Skin epidermis (tissue), 12 donors: Measurements from ENCODE around the gene SMIM38.

ENCODE experiments used
- H3K27ac ChIP-seq, 21 experiments: fragments of 200-600 bp; sonication (generic) in 11 of 21; one replicate each; pipeline ENCODE4 v1.5.0; 2020; ENCODE audit warnings: mild to moderate bottlenecking in 3 of 21, inconsistent platforms in 2 of 21, moderate library complexity in 2 of 21
- H3K4me3 ChIP-seq, 7 experiments: fragments of 200-600 bp; sonication (generic) in 2 of 7; one replicate each; pipeline ENCODE4 v1.5.0; 2020; ENCODE audit warnings: inconsistent platforms in 2 of 7, mild to moderate bottlenecking in 2 of 7, moderate library complexity in 1 of 7

The SMIM38 gene

DNA sequence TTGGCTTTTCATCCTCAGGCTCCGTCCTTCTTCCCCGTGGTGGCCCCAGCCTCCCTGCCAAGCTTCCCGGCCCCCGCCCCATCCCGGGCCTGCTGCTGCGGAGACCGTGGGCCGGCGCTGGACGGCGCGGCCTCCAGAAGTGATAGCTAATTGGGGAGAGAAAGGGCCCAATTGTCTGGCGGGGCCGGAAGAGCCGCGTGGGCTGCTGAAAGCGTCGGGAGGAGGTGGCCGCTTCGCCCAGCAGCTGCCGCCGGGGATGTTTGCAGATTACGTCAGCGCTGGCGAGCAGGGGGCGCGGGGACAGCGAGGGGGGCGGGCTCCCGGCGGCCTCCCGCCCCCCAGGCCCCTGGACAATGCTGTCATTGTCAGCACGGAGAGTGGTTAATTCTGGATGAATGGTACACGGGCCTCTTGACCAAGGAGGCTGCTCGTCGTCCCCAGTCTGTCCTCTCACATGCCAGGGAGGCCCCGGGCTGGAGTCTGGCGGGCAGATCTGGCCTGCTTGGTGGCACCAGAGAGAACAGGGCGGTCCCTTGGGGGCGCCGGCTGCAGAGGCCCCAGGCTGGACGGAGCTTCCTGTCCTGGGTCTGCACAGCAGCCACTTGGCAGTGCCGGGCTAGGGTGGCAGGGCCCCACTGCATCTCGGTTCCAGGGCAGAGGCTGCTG is 1.6 kb downstream of the SMIM38 start:
- Histone ChIP-seq H3K27ac (peak overlapping the region in 14 of 21 experiments; percentile 2 to 72 (median 18)), H3K4me3 (peak overlapping the region in 1 of 7 experiments; percentile 1)

GRCh38 chr11:69157822-69158231 is 2.1 kb downstream of the SMIM38 start:
- Histone ChIP-seq H3K4me3 (peak overlapping the region in 1 of 7 experiments; percentile 1), H3K27ac (peak overlapping the region in 10 of 21 experiments; percentile 2 to 72 (median 20))

GRCh38 chr11:69158301-69159149 is 2.8 kb downstream of the SMIM38 start:
- Histone ChIP-seq H3K4me3 (no peak overlapping the region), H3K27ac (no peak overlapping the region)

DNA sequence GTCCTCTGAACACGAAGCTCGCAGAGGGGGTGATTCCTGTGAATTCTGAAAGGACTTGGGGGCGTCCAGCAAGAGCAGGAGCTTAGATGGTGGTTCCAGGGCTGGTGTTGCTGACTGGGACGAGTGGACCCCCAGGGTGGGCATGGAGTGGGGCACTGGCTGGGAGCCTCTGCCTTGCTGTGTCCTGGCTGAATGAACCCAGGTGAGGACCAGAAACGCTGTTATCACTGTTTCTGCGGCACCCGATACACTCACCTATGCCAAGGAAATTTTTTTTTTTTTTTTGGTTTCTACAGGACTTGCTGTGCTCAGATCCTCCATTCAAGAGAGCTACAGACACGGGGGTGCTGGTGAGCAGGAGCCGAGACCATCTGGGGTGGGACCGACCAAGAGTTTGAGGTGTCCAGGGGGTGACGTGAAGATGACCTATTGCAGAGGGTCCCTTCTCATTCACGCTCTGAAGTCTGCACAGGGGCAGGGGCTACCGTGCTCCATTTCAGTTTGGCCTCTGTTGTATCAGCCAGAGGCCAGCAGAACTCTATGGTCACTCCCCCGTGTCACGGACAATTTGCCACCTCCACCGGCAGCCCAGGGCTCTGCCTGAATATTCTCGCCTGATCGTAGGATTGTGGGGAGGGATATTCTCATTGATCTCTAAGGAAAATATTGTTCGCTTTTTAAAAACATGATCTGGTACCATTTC is 3.6 kb downstream of the SMIM38 start:
- no peak overlapping the region for H3K27ac ChIP-seq
- H3K4me3 ChIP-seq = no peak overlapping the region

DNA sequence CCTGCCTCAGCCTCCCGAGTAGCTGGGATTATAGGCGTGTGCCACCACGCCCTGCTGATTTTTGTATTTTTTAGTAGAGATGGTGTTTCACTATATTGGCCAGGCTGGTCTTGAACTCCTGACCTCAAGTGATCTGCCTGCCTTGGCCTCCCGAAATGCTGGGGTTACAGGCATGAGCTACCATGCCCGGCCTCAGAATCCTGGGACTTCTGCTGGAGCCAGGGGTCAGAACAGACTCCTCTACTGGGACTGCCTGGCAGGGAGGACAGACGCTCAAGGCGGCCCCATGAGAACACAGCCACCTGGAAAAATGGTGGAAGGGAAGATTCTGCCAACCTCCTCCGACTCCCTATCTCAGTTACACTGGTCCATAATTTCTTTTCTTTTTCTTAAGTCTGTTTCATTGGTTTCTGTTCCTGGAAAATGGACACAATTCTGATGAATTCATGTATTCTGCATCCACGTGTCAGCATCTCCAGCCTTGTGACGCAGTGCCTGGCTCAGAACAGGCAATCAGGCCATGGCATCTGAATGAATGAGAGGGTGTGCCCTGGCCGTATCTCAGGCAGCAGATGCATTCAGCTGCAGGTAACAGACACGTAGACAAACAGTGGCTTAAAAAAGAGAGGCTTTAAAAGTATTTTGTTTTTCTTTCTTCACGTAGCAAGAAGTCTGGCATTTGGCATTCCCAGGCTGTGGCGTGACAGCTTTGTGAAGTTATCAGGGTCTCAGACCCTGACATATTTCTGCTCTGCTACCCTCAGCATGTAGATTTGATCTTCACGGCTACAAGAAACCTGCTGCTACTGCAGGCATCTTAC is 4.8 kb downstream of the SMIM38 start:
- H3K27ac ChIP-seq = no peak overlapping the region

DNA sequence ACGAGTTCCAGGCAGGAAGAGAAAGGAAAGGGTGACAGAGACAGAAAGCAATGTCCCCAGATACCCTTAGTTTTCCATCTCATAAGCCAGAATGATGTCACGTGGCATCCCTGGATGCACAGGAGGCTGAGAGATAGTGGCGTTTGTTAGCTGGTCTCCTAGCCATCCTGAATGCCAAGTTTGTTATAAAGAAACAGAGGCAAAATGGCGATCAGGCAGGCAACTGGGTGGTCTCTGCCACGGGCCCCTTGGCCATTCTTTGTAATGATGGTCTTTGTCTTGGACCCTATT is 5.3 kb downstream of the SMIM38 start:
- Histone ChIP-seq H3K4me3 (no peak overlapping the region), H3K27ac (no peak overlapping the region)

More for the DNA sequence above, 4.8 kb downstream of the SMIM38 start:
- no peak overlapping the region for H3K4me3 ChIP-seq

DNA sequence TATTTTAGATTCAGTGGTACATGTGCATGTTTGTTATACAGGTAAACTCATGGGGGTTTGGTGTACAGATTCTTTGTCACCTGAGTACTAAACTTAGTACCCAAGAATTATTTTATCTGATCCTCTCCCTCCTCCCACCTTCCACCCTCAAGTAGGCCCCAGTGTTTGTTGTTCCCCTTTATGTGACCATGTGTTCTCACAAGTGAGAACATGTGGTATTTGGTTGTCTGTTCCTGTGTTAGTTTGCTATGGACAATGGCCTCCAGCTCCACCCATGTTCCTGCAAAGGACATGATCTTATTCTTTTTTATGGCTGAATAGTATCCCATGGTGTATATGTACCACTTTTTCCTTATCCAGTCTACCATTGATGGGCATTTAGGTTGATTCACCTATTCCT is 6.8 kb downstream of the SMIM38 start:
- H3K4me3 ChIP-seq = no peak overlapping the region
- H3K27ac ChIP-seq = no peak overlapping the region

DNA sequence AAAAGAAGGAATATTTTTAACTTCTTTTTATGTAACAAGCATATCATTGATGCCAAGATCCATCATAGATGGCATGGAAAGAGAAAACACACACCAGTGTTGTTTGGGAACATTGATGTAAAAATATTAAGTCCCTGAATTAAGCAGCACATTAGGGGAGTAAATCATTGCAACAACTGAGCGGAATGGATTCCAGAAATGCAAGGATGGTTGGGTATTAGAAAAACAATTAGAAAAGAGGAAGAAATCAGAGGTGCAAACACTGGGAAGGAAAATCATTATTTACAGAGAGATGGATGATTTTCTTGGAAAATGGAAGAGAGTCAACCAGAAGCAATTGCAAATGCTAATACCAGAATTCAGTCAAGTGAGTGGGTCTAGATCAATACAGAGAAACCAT is 8.1 kb downstream of the SMIM38 start:
- H3K27ac ChIP-seq = no peak overlapping the region
- no peak overlapping the region for H3K4me3 ChIP-seq

DNA sequence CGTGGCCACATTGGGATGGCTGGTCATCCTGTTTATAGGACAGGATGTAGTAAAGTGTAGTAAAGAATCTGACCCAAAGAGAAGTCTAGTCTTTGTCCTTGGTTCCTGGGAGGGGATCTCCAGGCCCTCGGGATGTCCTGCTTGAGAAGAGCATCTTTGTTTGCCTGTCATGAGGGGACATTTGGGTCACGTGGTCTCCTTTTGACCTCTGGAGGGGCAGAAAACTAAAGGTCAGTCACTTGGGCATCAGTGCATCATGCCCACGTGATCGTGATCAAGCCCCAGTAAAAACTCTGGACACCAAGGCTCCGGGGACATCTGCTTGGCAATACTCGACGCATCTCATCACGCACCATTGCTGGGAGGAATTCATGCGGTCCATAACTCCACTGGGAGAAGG is 9.1 kb downstream of the SMIM38 start:
- Histone ChIP-seq H3K4me3 (no peak overlapping the region), H3K27ac (no peak overlapping the region)

DNA sequence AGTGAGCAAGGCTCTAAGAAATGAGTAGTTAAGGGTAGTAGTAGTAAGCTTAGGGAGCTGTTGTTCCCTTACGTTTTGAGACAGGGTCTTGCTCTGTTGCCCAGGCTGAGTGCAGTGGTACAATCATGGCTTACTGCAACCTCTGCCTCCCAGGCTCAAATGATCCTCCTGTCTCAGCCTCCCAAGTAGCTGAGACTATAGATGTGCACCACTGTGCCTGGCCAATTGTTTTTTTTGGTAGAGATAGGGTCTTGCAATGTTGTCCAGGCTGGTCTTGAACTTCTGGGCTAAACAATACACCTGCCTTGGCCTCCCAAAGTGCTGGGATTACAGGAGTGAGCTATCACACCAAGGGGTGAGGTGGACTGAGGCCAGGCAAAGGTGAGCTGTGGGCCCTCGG is 10.0 kb downstream of the SMIM38 start:
- H3K4me3 ChIP-seq = no peak overlapping the region
- H3K27ac ChIP-seq = no peak overlapping the region

- no peak overlapping the region for H3K27ac ChIP-seq
These were observed 10.7 kb downstream of the SMIM38 start for GRCh38 chr11:69166218-69167115.

DNA sequence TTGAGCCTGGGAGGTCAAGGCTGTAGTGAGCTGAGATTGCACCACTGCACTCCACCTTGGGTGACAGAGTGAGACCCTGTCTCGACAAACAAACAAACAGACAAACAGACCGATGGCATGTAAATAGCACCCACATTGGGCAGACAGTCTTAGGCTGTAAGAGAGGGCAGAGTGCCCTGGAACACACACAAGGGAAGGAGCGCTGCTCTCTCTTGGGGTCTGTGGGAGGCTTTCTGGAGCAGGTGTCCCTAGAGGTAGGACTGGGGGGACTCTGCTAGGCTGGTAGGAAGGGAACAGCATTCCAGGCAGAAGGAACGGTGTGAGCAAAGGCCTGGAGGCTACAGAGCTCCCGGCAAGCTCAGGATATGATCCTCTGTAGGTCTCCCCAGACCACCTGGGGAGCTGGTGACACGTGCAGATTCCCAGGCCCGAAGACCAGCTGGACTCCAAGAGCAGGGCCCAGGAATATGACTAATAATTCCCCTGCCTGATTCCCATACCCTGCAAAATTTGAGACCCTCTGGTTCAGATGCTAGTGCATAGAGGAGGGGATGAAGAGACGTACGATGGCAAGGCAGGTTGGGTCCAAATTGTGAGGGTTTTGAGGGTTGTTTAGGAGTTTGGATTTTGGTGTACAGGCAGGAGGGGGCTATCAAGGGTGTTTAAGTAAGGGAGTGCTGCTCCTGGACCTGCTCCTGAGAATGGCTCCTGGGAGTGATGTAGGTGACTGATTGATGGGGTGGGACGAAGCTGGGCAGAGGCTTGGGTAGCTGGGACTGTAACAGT is 11.6 kb downstream of the SMIM38 start:
- Histone ChIP-seq H3K4me3 (no peak overlapping the region), H3K27ac (no peak overlapping the region)

More at GRCh38 chr11:69166218-69167115, 10.7 kb downstream of the SMIM38 start:
- no peak overlapping the region for H3K4me3 ChIP-seq

GRCh38 chr11:69167916-69168691 is 12.4 kb downstream of the SMIM38 start:
- H3K27ac ChIP-seq = no peak overlapping the region
- H3K4me3 ChIP-seq = no peak overlapping the region

DNA sequence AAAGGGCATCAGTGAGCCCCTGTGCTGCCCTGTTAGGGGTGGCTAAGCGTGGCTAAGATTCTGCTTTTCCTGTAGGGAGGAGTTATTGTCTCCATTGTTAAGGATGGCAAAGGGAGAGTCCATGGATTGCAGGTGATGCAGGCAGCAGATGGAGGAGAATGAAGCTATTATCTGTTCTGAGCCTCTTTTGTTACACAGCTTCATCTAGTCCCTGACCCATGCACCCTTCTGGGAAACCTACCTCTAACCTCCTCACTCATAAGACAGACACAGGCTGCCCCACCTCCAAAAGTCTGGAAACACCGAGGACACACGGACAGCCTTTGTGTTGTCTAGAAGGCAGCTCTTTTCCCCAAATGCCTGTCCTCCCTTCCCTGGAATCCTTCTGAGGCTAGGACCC is 13.7 kb downstream of the SMIM38 start:
- Histone ChIP-seq H3K4me3 (no peak overlapping the region), H3K27ac (no peak overlapping the region)

DNA sequence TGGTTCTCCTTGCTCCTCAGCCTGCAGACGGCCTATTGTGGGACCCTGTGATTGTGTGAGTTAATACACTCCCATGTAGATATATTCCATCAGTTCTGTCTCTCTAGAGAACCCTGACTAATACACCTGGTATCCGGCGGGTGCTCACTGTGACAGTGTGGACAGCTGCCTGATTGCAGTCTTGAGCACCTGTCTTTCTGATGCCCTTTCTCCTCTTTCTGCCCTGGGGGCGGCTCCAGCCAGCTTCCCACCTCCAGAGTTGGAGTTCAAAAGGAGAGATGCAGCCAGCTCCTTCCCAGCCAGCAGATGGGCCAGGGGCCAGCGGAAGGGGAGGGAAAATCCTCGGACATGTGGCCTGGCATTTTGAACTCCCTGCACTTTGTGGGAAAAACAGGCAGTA is 15.0 kb downstream of the SMIM38 start:
- no peak overlapping the region for H3K27ac ChIP-seq
- no peak overlapping the region for H3K4me3 ChIP-seq

GRCh38 chr11:69171476-69172240 is 15.9 kb downstream of the SMIM38 start:
- no peak overlapping the region for H3K27ac ChIP-seq
- no peak overlapping the region for H3K4me3 ChIP-seq

- Histone ChIP-seq H3K4me3 (no peak overlapping the region), H3K27ac (no peak overlapping the region)
These were observed 16.9 kb downstream of the SMIM38 start for GRCh38 chr11:69172674-69173073.
